ENCODE measurements around the gene SSBP1.

The SSBP1 gene

DNA sequence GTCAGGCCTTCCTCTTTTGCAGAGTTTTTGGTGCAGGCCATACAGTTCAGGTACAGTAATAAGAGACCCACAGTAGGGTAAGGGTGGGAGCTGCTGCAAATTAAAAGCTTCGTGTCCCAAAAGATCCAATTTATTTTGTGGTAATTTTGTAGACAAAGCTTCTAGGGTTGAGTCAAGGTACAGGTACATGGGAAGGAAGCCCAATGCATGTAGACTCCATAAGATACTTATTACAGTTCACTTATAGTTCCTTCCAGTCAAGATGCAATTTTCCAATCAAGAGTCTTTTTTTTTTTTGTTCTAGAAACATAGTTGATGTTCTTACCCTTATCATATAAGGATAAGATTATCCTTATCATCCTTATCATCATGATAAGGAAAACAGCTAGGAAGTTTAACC, 38.2 kb downstream of the SSBP1 start, which contains the start of gene TAS2R4:
TAS2R4 (plus strand) TSS at position 301 of the 400 bp plus-strand sequence. CDS start 1,815 bp downstream, outside the sequence.
- DNase-seq (ENCODE audit: low read depth) = no peak

GRCh38 chr7:141785706-141786552, 47.8 kb downstream of the SSBP1 start:
- peak; percentile 11 for DNase-seq (ENCODE audit: low read depth)

GRCh38 chr7:141788296-141788695, 50.1 kb downstream of the SSBP1 start:
- DNase-seq (ENCODE audit: low read depth) = no peak

- no peak for DNase-seq (ENCODE audit: low read depth)
These were observed 51.8 kb downstream of the SSBP1 start, which contains the start of gene TAS2R5 for GRCh38 chr7:141789917-141790316. Gene TAS2R5 (plus strand): TSS chr7:141790217. CDS start chr7:141790362, 145 bp downstream.

- DNase-seq (ENCODE audit: low read depth) = no peak
These were observed 54.4 kb downstream of the SSBP1 start for GRCh38 chr7:141792526-141792925.

All from non-pigmented ciliary epithelial cell (primary cell).